Skin of body (tissue), 2 donors: Measurements from ENCODE around the gene SFMBT2. TPM values are rescaled to one million over a fixed set of nuclear protein-coding genes. Genes with fewer than 3 reads are reported as not detected.

Experiments
- DNase-seq: peaks from one replicate; lab custom pipeline; 2025; lab: John Stamatoyannopoulos, UW
- total RNA-seq: library from RNA; depleted of rRNA; stranded (reverse); fragments of >200 nt; gene quantifications from one replicate; pipeline ENCODE4 v1.2.3, GENCODE V29; 2014

The SFMBT2 gene
- total RNA-seq, 1 donor from 2014 or later, result 5.8 TPM

GRCh38 chr10:7425691-7426090, 14.9 kb upstream of the SFMBT2 start:
- no peak for DNase-seq

GRCh38 chr10:7424919-7425318, 14.1 kb upstream of the SFMBT2 start:
- no peak for DNase-seq

GRCh38 chr10:7424315-7424714, 13.5 kb upstream of the SFMBT2 start:
- no peak for DNase-seq

DNA sequence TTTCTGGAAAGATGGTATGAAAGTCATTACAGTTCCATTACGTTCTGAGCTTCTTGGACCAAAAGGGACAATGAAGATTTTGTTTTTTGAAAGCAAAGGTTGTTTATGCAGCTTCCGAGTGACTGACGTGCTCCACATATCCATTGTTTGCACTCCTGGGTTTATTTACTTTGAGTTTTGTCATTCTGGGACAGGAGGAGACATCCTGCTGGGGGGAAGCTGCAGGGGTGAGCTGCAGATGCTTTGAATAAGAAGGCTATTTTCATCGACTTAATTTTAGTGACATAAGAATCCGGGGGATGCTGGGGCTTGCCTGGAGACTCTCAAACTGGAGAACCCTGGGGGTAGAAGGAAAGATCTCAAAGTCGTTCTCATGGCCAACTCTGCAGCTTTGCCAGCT, 12.7 kb upstream of the SFMBT2 start:
- DNase-seq, result no peak

DNA sequence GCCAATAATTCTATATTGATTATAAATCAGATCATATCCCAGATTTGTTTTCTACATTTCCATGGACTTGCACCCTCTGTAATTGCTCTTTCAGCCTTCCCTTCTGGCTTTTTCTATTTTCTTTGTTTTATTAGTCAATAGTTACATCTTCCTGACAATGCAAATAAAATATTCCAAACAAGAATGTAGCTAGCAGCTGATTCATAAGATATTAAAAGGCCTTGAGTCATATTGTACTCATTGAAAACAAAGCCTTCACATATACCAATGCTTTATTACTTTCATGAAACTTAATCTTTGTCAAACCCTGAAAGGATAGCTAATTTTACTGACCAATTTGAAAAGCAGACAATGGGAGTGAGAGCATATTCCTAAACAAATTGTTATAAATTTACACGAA, 10.7 kb upstream of the SFMBT2 start:
- DNase-seq, result no peak

DNA sequence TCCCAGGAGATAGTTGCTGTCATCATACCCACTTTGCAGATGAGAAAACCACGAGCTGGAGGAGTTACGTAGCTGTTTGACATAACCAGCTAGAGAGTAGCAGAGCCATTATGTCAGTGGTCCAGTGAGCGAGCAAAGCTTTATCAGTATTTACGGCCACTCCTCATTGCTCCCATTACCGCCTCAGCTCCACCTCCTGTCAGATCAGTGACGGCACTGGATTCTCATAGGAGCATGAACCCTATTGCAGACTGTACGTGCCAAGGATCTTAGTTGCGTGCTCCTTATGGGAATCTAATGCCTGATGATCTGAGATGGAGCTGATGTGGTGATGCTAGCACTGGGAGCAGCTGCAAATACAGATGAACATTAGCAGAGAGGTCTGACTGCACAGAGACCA, 9.2 kb upstream of the SFMBT2 start:
- DNase-seq, result no peak

- DNase-seq, result no peak
Measured at GRCh38 chr10:7417807-7418206, 7.0 kb upstream of the SFMBT2 start.

DNA sequence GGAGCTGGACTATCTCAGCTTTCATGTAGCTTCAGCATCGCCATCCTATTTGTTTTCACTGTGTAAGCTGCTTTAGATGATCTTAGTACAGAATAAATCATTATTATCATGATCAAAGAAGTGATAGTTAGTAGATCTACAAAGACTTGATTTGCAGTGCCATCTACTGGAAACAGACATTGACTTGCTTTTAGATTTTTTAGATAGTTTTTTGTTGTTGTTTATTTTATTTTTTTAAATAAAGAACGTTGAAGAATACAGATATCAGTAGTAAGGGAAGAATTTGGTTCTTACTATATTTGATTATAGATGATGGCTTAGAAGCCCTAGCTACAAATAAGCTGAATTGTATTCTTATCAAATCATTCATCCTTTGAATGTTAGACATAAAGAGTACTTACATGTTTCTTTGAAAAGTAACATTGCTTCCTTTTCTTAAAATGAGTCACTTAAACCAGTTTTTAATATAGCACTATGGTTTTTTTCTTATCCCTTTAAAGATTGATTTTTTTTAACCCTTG, 6.3 kb upstream of the SFMBT2 start:
- DNase-seq, result peak; percentile 8

DNA sequence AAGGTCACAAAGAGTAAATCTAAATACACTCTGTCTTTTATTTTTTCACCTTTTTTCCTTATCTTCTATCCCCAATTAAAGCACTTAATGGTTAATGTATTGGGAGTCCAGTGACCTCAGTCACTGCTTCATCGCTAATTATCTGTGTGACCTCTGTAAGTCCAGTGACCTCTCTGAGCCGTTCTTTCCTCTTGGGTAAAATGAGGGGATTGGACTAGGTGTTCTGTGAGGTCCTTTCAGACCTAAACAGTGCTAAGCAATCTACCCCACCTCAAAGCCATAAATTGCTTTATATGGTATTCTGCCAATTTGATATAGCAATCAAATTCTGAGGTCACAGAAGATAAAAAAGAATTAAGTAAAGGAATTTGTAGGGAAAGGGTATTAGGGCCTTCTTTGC, 3.9 kb upstream of the SFMBT2 start:
- no peak for DNase-seq

GRCh38 chr10:7412928-7413282, 2.1 kb upstream of the SFMBT2 start:
- DNase-seq, result no peak

GRCh38 chr10:7412237-7412927, 1.5 kb upstream of the SFMBT2 start:
- DNase-seq, result no peak

DNA sequence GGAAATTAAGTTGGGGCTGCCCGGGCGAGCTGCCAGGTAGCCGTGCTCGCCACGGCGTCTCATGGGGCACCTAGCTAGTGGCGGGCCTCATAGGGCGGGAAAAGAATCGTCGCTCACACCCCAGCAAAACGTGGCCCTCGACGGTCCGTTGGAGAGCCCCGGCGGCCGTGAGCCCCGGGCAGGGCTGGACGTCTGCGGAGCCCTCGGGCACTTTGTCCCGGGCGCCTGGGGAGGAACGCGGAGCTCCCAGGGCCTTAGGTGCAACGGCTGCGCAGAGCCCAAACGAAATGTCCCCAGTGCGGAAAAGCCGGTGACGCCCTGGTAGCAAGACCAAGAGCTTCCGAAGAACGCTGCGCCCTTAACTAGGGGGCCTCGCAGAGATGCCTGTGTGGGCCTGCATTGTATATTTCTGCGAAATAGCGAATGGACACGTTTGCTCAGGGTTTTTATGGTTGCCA, 866 bp upstream of the SFMBT2 start:
- DNase-seq, result no peak

DNA sequence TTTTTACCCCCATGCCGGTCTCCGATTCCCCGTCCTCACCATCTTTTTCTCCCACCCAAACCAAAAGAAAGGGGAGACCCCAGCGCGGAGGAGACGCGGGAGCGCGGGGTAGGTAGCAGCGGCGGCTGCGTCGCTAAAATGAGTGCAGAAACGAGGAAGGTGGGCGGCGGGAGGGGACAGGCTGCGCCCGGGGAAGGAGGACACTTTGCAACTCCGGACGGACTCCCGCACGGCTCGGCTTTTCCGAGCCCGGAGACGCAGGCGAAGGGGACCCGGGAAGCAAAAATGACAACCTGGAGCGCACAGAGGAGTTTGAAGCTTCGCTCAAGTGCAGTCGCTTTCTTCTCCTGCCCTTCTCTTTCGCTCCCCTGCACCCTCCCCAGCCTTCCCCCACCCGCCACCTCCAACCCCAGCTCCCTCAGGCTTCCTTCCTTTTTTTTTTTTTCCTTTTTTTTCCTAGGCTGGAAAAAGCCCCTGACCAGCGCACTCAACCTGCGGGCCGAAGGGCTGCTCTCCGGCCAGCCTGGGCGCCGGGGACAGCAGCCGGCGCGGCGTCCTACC, 453 bp downstream of the SFMBT2 start:
- no peak for DNase-seq

DNA sequence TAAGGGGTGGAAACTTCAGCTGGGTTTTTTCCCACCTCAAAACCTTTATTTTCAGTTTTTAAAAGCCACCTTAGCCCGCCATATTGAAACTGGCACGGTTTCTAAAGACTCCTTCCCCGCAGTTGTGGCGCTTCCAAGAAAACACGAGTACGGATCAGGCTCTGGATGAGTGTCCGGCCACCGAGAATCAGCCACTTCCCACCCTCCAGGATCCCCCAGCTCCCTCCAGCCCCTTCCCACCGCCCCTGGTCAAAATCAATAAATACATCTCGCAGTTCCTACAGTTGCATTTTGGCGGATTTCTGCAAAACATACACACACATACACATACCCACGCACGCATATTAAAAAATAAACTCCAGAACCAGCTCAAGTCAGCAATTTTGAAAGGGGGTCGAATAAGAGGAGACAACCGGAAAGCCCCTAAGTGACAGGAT, 1.1 kb downstream of the SFMBT2 start:
- no peak for DNase-seq

- no peak for DNase-seq
Measured at GRCh38 chr10:7409045-7409731, 1.6 kb downstream of the SFMBT2 start.

DNA sequence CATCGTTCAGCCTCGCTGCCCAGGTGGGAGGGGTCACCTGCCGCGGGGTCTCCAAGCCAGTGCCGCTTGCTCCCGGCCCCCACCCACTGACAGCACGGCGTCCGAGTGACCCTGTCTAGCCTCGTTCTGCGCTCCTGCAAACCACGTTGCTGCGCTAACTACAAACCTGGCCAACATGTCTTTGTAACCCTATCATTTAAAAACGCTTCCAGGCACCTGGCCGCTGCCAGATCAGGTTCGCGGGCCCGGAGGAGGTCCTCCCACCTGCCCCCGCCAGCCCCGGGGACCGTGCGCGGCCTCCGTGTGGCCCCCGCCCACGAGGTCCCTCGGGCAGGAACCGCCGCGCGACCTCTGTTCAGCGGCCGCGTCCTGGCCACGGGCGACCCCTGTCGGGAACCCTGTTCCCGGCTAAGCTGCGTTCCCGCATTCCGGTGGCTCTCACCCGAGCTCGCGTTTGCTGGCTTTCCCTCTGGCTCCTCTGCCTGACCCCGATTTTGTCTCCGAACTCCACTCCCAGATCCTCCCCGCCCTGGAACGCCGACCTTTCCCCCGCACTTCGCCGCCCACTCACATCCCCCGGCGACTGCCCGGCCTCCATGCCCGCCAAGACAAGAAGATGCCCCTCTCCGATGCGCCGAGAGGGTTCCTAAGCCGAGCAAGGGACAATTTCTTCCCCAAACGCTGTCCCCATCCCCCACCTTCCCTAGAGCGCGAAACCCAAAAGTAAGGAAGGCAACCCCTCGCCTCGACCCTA, 2.4 kb downstream of the SFMBT2 start:
- peak; percentile 45 for DNase-seq

- peak; percentile 4 for DNase-seq
Measured at GRCh38 chr10:7407368-7408290, 3.2 kb downstream of the SFMBT2 start.

DNA sequence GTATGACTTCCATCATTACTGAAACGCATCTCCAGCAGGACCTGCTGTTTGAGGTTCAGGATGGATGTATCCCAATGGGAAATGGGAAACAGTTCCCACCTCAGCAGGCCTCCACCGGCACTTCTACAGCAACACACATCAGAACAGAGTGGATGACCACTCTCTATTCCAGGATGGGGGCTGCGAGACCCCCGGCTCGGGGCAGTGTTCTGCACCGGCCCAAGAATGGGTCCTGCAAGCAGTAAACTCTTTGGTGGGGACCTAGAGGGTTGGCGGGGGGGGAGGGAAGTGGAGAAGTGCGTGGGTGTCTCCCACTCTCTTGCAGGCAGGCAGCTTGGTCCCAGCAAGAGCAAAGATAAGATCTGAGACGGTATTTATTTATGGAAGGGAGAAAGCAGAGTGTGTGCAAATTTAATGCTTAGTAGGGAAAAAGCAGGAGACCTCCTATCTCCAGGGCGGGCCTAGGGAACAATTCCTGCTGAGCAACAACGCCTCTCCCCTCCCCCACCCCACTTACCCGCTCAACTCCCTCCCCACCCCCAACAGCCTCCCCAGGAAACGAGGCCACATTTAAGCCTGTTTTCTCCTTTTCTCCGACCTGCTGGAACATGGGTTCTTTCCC, 4.0 kb downstream of the SFMBT2 start:
- no peak for DNase-seq

DNA sequence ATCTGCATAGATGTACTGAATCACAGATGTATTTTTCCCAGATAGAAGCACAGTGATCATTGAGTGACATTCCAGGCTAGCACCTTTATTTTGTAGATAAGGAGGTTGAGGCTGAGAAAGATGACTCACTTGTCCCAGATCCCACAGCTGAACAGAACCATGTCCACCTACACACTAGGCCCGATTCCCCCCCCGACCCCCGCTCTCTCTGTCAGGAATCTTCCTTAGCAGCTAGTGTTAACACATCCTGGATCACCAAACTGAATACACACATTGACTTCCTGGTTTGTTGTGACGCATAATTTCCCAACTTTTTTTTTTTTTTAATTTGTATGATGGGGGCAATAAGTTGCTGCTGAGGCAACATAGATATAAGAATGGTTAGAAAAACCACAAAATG, 5.2 kb downstream of the SFMBT2 start:
- no peak for DNase-seq

GRCh38 chr10:7403620-7404019, 7.2 kb downstream of the SFMBT2 start:
- no peak for DNase-seq
